ENCODE results near the gene MSANTD3.

Gene MSANTD3

DNA sequence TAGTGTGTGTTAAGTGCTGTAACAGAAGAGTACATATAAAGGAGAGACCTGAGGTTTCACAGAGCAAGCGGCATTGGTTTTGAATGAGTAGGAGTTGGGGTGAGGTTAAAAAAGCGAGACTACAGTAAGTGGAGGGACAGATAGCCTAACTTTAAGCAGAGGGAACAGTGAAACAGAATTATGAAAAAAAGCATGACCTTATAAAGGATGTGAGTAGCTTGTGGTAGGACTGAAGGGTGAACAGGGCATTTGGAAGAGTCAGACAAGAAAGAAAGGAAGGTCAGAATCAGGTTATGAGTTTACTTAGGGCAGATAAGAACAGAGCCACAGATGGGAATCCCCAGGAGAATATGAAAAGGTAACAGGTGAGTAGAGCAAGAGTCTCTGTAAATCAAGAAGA, 22.5 kb downstream of the MSANTD3 start:
- H3K4me3 ChIP-seq (replicated peaks; ENCODE audit: low read depth, low read length) = no peak overlapping the region
- TF ChIP-seq, protein P1, sequence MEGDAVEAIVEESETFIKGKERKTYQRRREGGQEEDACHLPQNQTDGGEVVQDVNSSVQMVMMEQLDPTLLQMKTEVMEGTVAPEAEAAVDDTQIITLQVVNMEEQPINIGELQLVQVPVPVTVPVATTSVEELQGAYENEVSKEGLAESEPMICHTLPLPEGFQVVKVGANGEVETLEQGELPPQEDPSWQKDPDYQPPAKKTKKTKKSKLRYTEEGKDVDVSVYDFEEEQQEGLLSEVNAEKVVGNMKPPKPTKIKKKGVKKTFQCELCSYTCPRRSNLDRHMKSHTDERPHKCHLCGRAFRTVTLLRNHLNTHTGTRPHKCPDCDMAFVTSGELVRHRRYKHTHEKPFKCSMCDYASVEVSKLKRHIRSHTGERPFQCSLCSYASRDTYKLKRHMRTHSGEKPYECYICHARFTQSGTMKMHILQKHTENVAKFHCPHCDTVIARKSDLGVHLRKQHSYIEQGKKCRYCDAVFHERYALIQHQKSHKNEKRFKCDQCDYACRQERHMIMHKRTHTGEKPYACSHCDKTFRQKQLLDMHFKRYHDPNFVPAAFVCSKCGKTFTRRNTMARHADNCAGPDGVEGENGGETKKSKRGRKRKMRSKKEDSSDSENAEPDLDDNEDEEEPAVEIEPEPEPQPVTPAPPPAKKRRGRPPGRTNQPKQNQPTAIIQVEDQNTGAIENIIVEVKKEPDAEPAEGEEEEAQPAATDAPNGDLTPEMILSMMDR (IDR thresholded peaks at IDR 0.05; ENCODE audit: low read depth, low read length, missing control alignments) = no peak
- DNase-seq (ENCODE audit: extremely low read depth, low read depth) = no peak

DNA sequence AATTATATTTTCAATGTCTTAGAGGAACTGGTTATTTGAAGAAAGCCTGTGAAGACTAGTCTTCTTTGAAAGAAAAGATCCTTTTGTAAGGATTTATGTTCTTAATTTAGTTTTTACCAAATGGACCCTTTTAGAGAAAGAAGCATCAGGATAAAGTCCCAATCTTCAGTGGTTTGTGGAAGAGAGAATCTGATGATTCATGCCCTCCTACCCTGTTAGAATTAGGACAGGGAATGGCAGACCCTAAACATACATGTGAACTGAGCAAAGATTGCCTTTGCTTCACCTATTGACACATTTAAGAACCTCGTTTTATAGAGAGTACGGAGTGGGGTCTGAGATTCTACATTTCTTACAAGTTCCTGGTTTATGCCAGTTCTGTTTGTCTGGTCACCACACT, 26.0 kb downstream of the MSANTD3 start:
- DNase-seq (ENCODE audit: extremely low read depth, low read depth) = no peak
- H3K4me3 ChIP-seq (replicated peaks; ENCODE audit: low read depth, low read length) = no peak overlapping the region
- TF ChIP-seq, protein P1 (IDR thresholded peaks at IDR 0.05; ENCODE audit: low read depth, low read length, missing control alignments) = no peak

DNA sequence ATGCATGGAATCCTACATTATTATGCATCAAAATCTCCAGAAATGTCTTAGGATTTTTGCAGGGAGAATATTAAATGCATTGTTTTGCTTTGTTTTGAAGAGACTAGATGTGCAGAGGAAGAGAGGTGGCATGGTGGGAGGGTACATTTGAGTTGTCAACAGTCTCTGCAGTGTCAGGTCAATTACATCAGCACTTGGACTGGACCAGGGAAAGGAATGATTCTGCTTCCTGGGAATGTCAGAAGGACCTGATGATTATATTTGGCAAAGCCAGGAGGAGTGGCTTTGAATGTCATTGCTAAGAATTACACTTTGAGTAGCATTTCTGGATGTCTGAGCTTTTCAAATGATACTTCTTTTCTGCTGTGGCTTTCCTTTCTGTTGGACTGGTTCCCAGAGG, 28.5 kb downstream of the MSANTD3 start:
- TF ChIP-seq, protein P1 (IDR thresholded peaks at IDR 0.05; ENCODE audit: low read depth, low read length, missing control alignments) = no peak
- no peak for DNase-seq (ENCODE audit: extremely low read depth, low read depth)
- no peak overlapping the region for H3K4me3 ChIP-seq (replicated peaks; ENCODE audit: low read depth, low read length)

DNA sequence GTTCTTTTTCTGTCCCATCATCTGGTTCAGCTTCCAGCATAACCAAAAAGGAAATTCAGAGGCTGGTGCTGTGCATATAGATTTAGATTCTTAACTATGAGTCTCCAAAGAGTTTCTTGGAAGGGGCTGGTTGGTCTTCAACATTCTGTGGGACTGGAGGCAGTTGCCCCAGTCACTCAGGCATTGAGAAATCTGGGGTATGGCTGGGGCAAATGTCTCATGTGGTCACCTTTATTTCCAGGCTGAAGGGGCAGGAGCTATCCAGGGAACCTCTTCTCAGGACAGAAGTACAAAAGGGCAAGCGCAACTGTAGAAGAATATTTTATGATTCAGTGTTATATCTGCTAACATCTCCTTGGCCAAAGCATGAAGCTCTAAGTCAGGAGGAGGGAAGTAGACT, 30.6 kb downstream of the MSANTD3 start:
- DNase-seq (ENCODE audit: extremely low read depth, low read depth) = no peak
- TF ChIP-seq, protein P1 (IDR thresholded peaks at IDR 0.05; ENCODE audit: low read depth, low read length, missing control alignments) = no peak
- H3K4me3 ChIP-seq (replicated peaks; ENCODE audit: low read depth, low read length) = no peak overlapping the region

DNA sequence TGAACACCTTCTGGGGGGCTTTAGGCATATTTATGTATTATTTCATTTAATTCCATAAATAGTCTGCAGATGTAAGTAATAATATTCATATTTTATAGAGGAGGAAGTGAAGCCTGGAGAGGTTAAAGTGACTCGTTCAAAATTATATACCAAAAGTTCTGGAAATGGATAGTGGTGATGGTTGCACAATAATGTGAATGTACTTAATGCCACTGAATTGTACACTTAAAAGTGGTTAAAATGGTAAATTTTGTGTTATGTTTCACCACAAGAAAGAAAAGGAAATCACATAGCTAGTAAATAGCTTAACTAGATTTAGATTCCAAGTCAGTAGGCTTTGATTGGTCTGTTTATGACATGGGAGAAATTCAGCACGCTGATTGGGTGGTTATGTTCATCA, 33.0 kb downstream of the MSANTD3 start:
- TF ChIP-seq, protein P1 (IDR thresholded peaks at IDR 0.05; ENCODE audit: low read depth, low read length, missing control alignments) = no peak
- DNase-seq (ENCODE audit: extremely low read depth, low read depth) = no peak
- no peak overlapping the region for H3K4me3 ChIP-seq (replicated peaks; ENCODE audit: low read depth, low read length)

DNA sequence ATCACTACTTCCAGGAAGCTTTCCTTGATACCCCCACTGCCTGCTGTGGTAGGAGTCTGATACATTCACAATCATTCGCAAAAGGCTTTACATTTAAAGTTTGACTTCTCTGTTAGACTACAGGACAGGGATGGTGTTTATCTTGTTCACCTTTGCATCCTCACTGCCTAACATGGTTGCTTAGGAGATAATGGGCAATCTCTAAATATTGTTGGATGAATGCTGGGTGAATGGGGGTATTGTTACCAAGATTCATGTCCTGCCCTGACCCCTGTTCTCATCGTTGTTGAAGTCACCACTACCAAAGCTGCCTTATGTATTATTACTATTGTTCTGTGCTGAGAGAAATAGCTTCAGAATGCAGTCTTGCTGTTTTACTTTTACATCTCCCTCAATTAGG, 38.3 kb downstream of the MSANTD3 start:
- no peak overlapping the region for H3K4me3 ChIP-seq (replicated peaks; ENCODE audit: low read depth, low read length)
- no peak for DNase-seq (ENCODE audit: extremely low read depth, low read depth)
- TF ChIP-seq, protein P1 (IDR thresholded peaks at IDR 0.05; ENCODE audit: low read depth, low read length, missing control alignments) = no peak

DNA sequence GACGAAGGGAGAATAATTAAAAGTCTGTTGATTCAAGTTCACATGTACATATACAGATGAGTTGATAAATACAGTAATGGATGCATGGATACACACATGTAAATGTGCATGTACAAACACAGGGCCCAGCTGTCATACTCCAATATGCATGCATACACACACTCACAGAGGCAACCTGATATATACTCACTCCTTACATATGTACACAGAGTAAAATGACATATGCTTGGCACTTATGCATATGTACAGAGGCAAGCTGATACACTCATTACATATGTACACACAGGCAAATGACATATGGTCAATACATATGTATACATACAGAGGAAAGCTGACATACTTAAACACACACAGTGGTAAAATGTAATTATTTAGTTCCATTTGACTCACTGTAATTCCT, 38.8 kb downstream of the MSANTD3 start:
- H3K4me3 ChIP-seq (replicated peaks; ENCODE audit: low read depth, low read length) = no peak overlapping the region
- no peak for DNase-seq (ENCODE audit: extremely low read depth, low read depth)
- TF ChIP-seq, protein P1 (IDR thresholded peaks at IDR 0.05; ENCODE audit: low read depth, low read length, missing control alignments) = no peak
